BJ (cell line): ENCODE measurements around the gene NHSL2. TPM values are rescaled to one million over a fixed set of nuclear protein-coding genes. Genes with fewer than 3 reads are reported as not detected.

Source experiments
- CTCF ChIA-PET: fragments of 350-600 bp; formaldehyde crosslinking; extraction: SDS; loops from one replicate; lab custom pipeline; 2021; ENCODE audit warnings: antibody characterized with exemption, inconsistent platforms; lab: Yijun Ruan, JAX
- POLR2A ChIA-PET: fragments of 300-600 bp; sonication (Branson Sonifier 250); formaldehyde crosslinking; extraction: SDS; loops from one replicate; lab custom pipeline; 2021; ENCODE audit warnings: antibody characterized with exemption; lab: Charles Lee
- DNase-seq: peaks from one replicate; pipeline ENCODE4 v3.0.0-alpha.2; 2011; ENCODE audit warnings: low read depth
- H3K27me3 ChIP-seq: 2 replicates; pipeline ENCODE4 v1.6.0; 2011; ENCODE audit warnings: low read length; ENCODE audit not compliant: control insufficient read depth, insufficient read depth
- H3K36me3 ChIP-seq: 2 replicates; pipeline ENCODE4 v1.5.1; 2011; ENCODE audit warnings: low read length; ENCODE audit not compliant: control insufficient read depth, insufficient read depth
- H3K4me3 ChIP-seq: 2 replicates; pipeline ENCODE4 v1.5.1; 2011; ENCODE audit warnings: low read depth, mild to moderate bottlenecking, control low read depth, low read length
- polyA plus RNA-seq: library from polyadenylated mRNA; depleted of rRNA; stranded (reverse); fragments of >200 nt; gene quantifications from 2 replicates; pipeline ENCODE4 v1.2.3, GENCODE V29; 2011
- TF ChIP-seq, protein P1 (sequence below): IDR thresholded peaks from 2 replicates; pipeline ENCODE4 v1.5.1; 2011; ENCODE audit warnings: low read depth, mild to moderate bottlenecking, control low read depth, inconsistent platforms, low read length, moderate library complexity; ENCODE audit not compliant: insufficient read depth

The NHSL2 gene
- polyA plus RNA-seq, 1 experiment = 7.9 TPM

DNA sequence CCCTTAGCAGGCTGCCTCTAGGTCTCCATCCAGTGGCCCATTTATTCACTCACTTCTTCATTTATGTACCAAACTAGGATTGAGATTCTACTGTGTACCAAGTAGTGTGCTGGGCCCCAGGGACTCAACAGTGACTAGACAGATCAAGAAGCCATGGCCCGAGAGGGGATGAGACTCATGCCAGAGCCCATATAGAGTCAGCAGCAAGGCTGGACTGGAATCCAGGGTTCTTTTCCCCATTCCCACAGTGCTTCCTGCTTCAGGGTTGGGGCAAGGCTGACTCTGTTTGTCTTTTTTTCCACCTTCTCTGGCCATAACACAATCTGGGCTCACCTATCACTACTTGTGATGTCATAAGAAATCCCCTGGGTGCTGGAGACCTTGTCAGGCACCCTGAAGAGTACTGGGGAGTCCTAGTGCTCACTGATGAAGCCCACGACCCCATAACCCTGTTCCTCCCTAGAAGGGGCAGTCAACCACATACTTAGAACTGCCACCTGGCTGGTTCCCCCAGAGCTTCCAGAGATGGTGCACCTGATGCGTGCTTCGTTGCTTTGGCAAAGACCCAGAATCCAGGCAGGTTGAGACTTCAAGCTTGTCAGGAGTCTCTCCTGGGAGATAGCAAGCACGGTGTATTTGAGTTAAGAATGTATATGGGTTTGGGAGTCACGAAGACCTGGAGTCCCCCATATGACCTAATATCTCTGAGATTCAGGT is 214.8 kb downstream of the NHSL2 start:
- TF ChIP-seq, protein P1, sequence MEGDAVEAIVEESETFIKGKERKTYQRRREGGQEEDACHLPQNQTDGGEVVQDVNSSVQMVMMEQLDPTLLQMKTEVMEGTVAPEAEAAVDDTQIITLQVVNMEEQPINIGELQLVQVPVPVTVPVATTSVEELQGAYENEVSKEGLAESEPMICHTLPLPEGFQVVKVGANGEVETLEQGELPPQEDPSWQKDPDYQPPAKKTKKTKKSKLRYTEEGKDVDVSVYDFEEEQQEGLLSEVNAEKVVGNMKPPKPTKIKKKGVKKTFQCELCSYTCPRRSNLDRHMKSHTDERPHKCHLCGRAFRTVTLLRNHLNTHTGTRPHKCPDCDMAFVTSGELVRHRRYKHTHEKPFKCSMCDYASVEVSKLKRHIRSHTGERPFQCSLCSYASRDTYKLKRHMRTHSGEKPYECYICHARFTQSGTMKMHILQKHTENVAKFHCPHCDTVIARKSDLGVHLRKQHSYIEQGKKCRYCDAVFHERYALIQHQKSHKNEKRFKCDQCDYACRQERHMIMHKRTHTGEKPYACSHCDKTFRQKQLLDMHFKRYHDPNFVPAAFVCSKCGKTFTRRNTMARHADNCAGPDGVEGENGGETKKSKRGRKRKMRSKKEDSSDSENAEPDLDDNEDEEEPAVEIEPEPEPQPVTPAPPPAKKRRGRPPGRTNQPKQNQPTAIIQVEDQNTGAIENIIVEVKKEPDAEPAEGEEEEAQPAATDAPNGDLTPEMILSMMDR = no peak
- ChIA-PET POLR2A (no interaction called here), CTCF (interaction anchor here (0.8 to 4.8 kb wide), 9 partner anchors 10 to 133 kb away, joined by 3 to 42 read pairs (median 5); no protein-coding TSS in a partner anchor)
- DNase-seq = no peak
- no peak overlapping the region for H3K4me3 ChIP-seq
- no peaks in the 10 kb centered on the region for H3K27me3 ChIP-seq
- H3K36me3 ChIP-seq = no peaks in the 10 kb centered on the region

DNA sequence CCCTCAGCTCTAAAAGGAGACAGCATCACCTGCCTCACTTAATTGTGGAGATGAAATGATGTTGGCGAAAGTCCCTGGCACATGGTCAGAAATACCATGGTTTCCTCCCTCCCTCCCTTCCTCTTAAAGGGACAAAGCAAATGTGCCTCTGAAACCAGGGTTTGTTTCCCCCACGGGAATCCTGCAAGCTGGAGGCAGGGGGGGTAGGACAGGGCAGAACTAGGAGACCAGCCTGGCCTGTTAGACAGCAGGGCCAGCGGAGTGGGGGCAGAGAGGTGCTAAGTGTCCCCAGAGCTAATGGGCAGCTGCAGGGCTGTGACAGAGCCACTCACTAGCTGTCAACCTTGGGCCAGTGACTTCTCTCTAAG is 215.4 kb downstream of the NHSL2 start:
- H3K36me3 ChIP-seq = no peaks in the 10 kb centered on the region
- CTCF ChIA-PET = interaction anchor here (1.1 to 4.8 kb wide), 12 partner anchors 11 to 129 kb away, joined by 3 to 42 read pairs (median 5); no protein-coding TSS in a partner anchor
- POLR2A ChIA-PET = no interaction called here
- DNase-seq = no peak
- H3K4me3 ChIP-seq = no peak overlapping the region
- H3K27me3 ChIP-seq = no peaks in the 10 kb centered on the region
- TF ChIP-seq, protein P1 = no peak

DNA sequence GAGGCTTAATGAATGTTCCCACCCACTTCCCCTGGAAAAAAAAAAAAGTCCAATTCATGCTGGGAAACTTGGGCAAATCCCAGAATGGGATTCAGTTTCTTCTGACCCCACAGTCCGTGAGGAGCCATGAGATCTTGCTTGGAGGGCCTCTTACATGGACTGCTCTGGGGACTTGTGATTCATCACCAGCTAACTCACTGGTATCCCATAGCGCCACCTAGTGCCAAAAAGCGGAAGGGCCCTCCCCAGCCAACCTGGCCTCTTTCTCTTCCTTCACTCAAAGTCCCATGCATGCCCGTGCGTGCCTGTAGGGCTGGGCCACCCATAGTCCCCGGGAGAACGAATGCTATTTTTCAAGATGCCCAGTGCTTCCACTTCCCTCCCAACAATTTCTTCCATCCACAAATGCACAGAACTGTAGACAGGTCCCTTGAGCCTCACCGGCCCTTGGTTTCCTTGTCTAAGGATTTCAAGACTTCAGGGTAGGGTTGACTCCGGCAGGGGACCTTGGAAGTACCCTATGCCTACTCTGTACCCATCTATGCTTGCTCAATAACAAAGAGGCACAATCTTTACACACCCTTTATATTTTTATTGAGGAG is 216.0 kb downstream of the NHSL2 start:
- peak; percentile 44 for DNase-seq
- Histone ChIP-seq H3K36me3 (no peaks in the 10 kb centered on the region), H3K27me3 (no peaks in the 10 kb centered on the region), H3K4me3 (no peak overlapping the region)
- CTCF ChIA-PET = interaction anchor here (0.7 to 4.8 kb wide), 16 partner anchors 9 to 130 kb away, joined by 3 to 42 read pairs (median 5); no protein-coding TSS in a partner anchor
- POLR2A ChIA-PET = no interaction called here
- TF ChIP-seq, protein P1 = peak; percentile 78

DNA sequence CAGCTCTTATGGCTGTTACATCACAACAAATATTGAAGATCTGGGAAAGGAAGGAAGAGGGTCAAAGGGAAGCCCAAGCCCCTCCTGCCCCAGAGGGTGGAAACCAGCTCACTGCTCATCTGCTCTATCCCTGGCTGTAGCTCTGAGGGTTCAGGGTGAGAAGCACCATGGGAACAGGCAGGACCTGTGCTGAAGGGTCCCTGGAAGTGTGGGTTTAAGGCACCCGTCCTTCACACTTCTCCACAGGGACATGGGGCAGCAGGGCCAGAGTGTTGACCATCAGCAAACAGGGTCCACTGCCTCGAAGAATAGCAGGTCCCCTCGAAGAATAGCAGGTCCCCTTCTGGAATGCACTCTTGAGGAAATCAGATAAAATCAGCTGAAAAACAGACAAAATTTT is 216.7 kb downstream of the NHSL2 start:
- ChIA-PET CTCF (interaction anchor here (0.6 to 4.8 kb wide), 15 partner anchors 8 to 412 kb away, joined by 3 to 42 read pairs (median 5); no protein-coding TSS in a partner anchor), POLR2A (no interaction called here)
- Histone ChIP-seq H3K36me3 (no peaks in the 10 kb centered on the region), H3K4me3 (no peak overlapping the region), H3K27me3 (no peaks in the 10 kb centered on the region)
- TF ChIP-seq, protein P1 = no peak
- no peak for DNase-seq

DNA sequence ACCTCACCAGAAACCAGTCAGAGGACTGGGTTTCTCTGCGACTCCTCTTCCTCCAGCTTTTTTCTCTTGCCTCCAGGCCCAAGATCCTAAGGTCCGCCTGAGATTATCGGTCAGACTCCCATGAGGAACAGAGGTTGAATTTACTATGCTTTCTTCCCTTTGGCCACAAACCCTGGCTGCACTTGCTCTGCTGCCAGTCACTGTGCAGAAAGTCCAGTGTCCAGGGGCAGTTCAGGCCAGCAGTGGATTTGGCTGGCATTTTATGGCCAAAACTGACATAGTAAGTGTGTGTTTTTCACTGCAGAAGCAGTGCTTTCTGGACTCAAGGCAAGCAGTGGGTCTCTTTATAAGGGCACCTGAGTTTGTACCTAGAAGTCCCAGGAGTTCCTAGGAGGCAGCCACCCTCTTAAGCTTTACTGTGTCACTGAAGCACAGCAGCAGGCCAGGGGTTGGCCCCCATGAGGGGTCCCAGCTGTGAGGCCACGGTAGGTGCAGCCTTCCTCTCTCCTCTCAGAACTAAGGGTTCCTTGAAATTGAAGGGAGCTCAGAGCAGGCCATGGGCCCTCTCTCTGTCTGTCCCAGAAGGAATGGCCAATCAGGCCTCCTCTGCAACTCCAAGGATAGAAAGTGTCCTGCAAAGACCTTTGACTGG is 217.7 kb downstream of the NHSL2 start:
- DNase-seq = no peak
- Histone ChIP-seq H3K4me3 (no peak overlapping the region), H3K27me3 (no peaks in the 10 kb centered on the region), H3K36me3 (no peaks in the 10 kb centered on the region)
- ChIA-PET CTCF (interaction anchor here (0.8 to 4.8 kb wide), 6 partner anchors 7 to 125 kb away, joined by 3 to 42 read pairs (median 4); no protein-coding TSS in a partner anchor), POLR2A (no interaction called here)
- TF ChIP-seq, protein P1 = no peak
